ENCODE results near the gene CDH4. TPM values are rescaled to one million over a fixed set of nuclear protein-coding genes. Genes with fewer than 3 reads are reported as not detected.

The CDH4 gene
- total and polyA plus RNA-seq, 12 donors: 0.04 to 0.25 (median 0.08) TPM; not detected in 5

DNA sequence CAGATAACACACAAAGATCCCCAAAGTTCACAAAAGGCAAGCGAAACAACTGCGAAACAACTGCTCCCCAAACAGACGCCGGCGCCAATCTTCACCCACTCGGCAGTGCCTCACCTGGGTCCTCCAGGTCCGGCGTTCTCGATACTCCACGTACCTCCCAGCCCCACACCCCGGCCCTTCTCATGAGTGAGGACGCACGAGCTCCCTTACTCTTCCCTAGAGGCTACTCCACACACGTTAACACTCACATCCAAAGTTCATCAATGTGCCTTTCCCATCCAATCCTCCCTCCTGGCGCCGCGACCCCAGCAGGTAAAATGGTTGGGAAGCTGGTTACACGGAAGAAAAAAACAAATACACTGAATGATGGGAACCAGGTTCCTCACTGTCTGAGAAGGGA, 736.6 kb downstream of the CDH4 start:
- TF ChIP-seq, protein P1, sequence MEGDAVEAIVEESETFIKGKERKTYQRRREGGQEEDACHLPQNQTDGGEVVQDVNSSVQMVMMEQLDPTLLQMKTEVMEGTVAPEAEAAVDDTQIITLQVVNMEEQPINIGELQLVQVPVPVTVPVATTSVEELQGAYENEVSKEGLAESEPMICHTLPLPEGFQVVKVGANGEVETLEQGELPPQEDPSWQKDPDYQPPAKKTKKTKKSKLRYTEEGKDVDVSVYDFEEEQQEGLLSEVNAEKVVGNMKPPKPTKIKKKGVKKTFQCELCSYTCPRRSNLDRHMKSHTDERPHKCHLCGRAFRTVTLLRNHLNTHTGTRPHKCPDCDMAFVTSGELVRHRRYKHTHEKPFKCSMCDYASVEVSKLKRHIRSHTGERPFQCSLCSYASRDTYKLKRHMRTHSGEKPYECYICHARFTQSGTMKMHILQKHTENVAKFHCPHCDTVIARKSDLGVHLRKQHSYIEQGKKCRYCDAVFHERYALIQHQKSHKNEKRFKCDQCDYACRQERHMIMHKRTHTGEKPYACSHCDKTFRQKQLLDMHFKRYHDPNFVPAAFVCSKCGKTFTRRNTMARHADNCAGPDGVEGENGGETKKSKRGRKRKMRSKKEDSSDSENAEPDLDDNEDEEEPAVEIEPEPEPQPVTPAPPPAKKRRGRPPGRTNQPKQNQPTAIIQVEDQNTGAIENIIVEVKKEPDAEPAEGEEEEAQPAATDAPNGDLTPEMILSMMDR (IDR thresholded peaks at IDR 0.05): no peak
- Histone ChIP-seq H3K4me3 (no peak overlapping the region), H3K4me1 (peaks cover 0 to 11% (median 3%) of the 10 kb centered on the region in 9 donors), H3K27ac (no peak overlapping the region), H3K36me3 (peaks cover 0 to 84% (median 35%) of the 10 kb centered on the region in 9 donors), H3K27me3 (no peaks in the 10 kb centered on the region), H3K9me3 (peaks cover 0 to 23% (median 9%) of the 10 kb centered on the region in 11 donors)
- ATAC-seq: no peak
- DNase-seq: no peak
- intact Hi-C loops (cut with DNase I): no loop called here
- WGBS, 2 donors: 96 to 97% methylated on average over 18 of the region's 18 CpGs

DNA sequence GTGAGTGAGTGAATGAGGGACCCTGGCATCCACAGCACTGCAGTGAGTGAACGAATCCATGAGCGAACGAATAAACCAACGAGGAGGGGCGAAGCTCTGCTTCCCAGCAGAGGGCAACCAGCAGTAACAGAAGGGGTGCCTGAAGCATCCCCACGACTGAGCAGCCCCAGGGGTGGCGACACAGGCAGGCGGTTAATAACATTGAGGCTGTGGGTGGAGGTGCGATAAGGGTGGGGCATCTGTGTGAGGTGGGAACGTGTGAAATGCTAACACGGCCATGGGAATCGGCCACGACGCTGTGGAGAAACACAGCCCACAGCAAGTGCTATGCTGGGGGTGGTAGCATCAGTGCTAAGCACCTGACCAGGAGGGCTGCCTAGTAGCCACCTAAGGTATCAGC, 737.7 kb downstream of the CDH4 start:
- DNase-seq (no peak), ATAC-seq (no peak)
- H3K36me3 ChIP-seq: peaks cover 0 to 86% (median 45%) of the 10 kb centered on the region in 9 donors
- H3K27ac ChIP-seq: no peak overlapping the region
- peaks cover 0 to 23% (median 9%) of the 10 kb centered on the region in 11 donors for H3K9me3 ChIP-seq
- H3K27me3 ChIP-seq: no peaks in the 10 kb centered on the region
- intact Hi-C loops (cut with DNase I): no loop called here
- TF ChIP-seq, protein P1 (IDR thresholded peaks at IDR 0.05): no peak
- H3K4me1 ChIP-seq: peaks cover 0 to 11% (median 3%) of the 10 kb centered on the region in 9 donors
- no peak overlapping the region for H3K4me3 ChIP-seq
- WGBS, 2 donors: 86 to 91% methylated on average over 14 of the region's 14 CpGs

Small RNA genes lying within 50 kb of the gene (microRNA-seq; reads per million reads assigned to microRNA genes)
- gene MIR1257: 0 reads per million in 2 donors

All from heart right ventricle (tissue), 16 donors.